Uterus (tissue), 4 donors: Measurements from ENCODE around the gene RALGPS1. TPM values are rescaled to one million over a fixed set of nuclear protein-coding genes. Genes with fewer than 3 reads are reported as not detected.

Experiments used
- DNase-seq, 2 donors: peaks; one replicate each; pipeline ENCODE4 v3.0.0-alpha.2; 2019 to 2020
- H3K27ac ChIP-seq, 2 donors: fragments of 200-600 bp; sonication (generic); 1 replicate in 1 of 2; 2 replicates in 1 of 2; pipeline ENCODE4 v1.5.1; 2016 to 2018
- H3K27me3 ChIP-seq, 2 donors: fragments of 200-600 bp; sonication (generic); one replicate each; pipeline ENCODE4 v1.5.1; 2018 to 2019; ENCODE audit warnings: control low read depth in 1 of 2
- H3K36me3 ChIP-seq, 2 donors: fragments of 200-600 bp; sonication (generic); one replicate each; pipeline ENCODE4 v1.5.1; 2019; ENCODE audit warnings: control low read depth in 1 of 2
- H3K4me1 ChIP-seq, 2 donors: fragments of 200-600 bp; sonication (generic); one replicate each; pipeline ENCODE4 v1.5.1; 2018 to 2019; ENCODE audit warnings: control low read depth in 1 of 2
- H3K4me3 ChIP-seq, 2 donors: fragments of 200-600 bp; sonication (generic); 1 replicate in 1 of 2; 2 replicates in 1 of 2; pipeline ENCODE4 v1.5.1; 2018 to 2019; ENCODE audit warnings: mild to moderate bottlenecking in 1 of 2
- H3K9me3 ChIP-seq, 2 donors: fragments of 200-600 bp; sonication (generic); one replicate each; pipeline ENCODE4 v1.5.1; 2019; ENCODE audit warnings: control low read depth in 1 of 2
- POLR2A ChIP-seq, 2 donors: fragments of 450-650 bp; IDR thresholded peaks; one replicate each; pipeline ENCODE4 v1.6.1; 2016; ENCODE audit warnings: antibody characterized with exemption in 2 of 2, mild to moderate bottlenecking in 1 of 2, moderate library complexity in 1 of 2
- intact Hi-C: fragments of 100-400 bp; cut with DNase I; formaldehyde crosslinking; loops from one replicate; pipeline ENCODE4 v1.15.1; 2023; ENCODE audit warnings: low total_unique reads
- total RNA-seq, 4 donors: library from RNA; depleted of rRNA in 3 of 4; stranded (reverse); fragments of >200 nt in 3 of 4; gene quantifications; one replicate each; pipeline versions ENCODE4 v1.1.0 to v1.2.4, GENCODE V29; 2014 to 2023
- TF ChIP-seq, protein P1 (sequence below), 4 experiments: fragments of 200-600 bp in 2 of 4; fragments of 450-650 bp in 2 of 4; sonication (generic) in 2 of 4; IDR thresholded peaks; one replicate each; pipeline ENCODE4 v1.5.1; 2016 to 2019; ENCODE audit warnings: antibody characterized with exemption in 4 of 4, mild to moderate bottlenecking in 2 of 4, moderate library complexity in 1 of 4
- donor health status: DM: yes; HTN: yes; CAD: no.

The RALGPS1 gene
- total RNA-seq, 4 donors from 2014 or later, result 8.5 to 16.7 (median 14.5) TPM

DNA sequence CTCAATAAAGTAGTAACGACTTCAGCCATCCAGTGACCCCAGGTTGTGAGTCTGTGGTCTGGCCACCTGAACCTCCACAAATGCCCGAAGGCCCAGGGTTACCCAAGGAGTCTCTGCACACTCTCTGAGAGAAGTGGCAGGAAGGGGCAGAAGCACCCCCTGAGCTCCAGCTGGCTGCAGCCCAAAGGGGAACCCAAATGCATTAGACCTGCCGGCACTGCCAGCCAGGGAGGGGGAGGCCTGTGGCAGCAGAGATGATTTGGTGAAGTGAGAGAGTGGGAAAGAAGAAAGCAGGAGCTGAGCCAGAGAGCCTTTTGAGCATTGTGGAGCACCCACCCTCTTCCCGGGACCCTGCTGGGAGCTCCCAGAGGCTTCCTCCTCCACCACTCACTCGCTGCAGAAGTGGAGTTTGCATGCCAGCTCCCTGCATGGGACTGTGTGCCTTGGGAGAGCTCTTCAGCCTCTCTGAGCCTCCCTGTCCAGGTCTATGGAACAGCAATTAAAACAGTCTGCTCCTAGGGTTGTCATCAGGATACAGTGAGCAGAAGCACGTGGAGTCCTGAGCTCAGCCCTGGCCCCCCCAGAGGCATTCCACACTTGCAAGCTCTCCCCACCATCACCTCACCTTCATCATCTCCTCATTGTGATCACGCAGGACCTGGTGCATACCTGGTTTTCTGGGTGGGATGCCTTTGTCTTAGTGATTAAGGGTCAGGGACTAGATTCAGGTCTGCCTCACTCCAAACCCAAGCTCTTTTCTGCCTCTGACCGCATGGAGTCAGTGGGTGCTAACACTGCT is 221.7 kb downstream of the RALGPS1 start:
- H3K36me3 ChIP-seq, result no peaks in the 10 kb centered on the region
- no peak overlapping the region for H3K4me3 ChIP-seq
- intact Hi-C loops, result no loop called here
- TF ChIP-seq, protein P1, sequence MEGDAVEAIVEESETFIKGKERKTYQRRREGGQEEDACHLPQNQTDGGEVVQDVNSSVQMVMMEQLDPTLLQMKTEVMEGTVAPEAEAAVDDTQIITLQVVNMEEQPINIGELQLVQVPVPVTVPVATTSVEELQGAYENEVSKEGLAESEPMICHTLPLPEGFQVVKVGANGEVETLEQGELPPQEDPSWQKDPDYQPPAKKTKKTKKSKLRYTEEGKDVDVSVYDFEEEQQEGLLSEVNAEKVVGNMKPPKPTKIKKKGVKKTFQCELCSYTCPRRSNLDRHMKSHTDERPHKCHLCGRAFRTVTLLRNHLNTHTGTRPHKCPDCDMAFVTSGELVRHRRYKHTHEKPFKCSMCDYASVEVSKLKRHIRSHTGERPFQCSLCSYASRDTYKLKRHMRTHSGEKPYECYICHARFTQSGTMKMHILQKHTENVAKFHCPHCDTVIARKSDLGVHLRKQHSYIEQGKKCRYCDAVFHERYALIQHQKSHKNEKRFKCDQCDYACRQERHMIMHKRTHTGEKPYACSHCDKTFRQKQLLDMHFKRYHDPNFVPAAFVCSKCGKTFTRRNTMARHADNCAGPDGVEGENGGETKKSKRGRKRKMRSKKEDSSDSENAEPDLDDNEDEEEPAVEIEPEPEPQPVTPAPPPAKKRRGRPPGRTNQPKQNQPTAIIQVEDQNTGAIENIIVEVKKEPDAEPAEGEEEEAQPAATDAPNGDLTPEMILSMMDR (IDR thresholded peaks at IDR 0.05), result no peak
- TF ChIP-seq POLR2A (IDR thresholded peaks at IDR 0.05), result no peak
- peaks cover 7 to 22% of the 10 kb centered on the region in 2 donors for H3K4me1 ChIP-seq
- peak in 1 of 2 donors; percentile 23 for DNase-seq
- no peaks in the 10 kb centered on the region for H3K9me3 ChIP-seq
- peak overlapping the region in 1 of 2 donors; percentile 10 for H3K27ac ChIP-seq
- H3K27me3 ChIP-seq, result no peaks in the 10 kb centered on the region

DNA sequence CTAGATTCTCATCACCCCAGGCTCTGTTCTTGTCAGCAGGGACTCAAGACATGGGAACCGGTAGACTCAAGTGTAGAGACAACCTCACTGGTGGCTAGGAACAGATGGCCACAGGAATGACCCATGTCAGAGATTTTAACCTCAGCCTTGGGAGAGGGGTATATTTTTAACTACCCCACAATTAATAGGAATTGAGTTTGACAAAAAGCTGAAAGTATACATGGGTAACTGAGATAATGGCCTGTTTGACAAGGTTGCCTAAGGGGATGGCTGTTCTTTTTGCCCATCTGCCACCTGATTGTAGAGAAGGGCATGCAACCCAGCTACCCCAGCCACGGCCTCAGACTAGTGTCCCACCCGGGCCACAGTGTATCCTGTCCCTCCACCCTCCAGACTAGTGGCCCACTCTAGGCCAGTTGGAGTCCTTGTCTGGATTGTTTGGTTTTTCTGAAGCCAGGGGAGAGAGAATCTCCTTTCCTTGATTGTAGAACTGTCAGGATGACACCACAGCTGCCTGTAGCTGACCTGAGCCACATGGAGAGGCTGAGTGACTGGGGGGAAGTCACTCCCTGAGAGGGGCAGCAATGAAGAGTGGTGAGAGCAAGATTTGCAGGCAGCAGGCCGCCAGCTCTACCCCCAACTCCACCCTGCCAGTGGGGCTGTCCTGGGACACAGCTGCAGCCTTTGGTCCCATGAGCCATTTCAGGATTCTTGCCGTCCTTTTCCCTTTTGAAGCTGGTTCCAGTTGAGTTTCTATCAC is 222.5 kb downstream of the RALGPS1 start:
- Histone ChIP-seq H3K27ac (no peak overlapping the region), H3K4me1 (peaks cover 7 to 22% of the 10 kb centered on the region in 2 donors), H3K4me3 (no peak overlapping the region), H3K27me3 (no peaks in the 10 kb centered on the region), H3K36me3 (no peaks in the 10 kb centered on the region), H3K9me3 (no peaks in the 10 kb centered on the region)
- TF ChIP-seq, protein P1 (IDR thresholded peaks at IDR 0.05), result no peak
- no peak for TF ChIP-seq POLR2A (IDR thresholded peaks at IDR 0.05)
- intact Hi-C loops, result no loop called here
- peak in 1 of 2 donors; percentile 6 for DNase-seq

DNA sequence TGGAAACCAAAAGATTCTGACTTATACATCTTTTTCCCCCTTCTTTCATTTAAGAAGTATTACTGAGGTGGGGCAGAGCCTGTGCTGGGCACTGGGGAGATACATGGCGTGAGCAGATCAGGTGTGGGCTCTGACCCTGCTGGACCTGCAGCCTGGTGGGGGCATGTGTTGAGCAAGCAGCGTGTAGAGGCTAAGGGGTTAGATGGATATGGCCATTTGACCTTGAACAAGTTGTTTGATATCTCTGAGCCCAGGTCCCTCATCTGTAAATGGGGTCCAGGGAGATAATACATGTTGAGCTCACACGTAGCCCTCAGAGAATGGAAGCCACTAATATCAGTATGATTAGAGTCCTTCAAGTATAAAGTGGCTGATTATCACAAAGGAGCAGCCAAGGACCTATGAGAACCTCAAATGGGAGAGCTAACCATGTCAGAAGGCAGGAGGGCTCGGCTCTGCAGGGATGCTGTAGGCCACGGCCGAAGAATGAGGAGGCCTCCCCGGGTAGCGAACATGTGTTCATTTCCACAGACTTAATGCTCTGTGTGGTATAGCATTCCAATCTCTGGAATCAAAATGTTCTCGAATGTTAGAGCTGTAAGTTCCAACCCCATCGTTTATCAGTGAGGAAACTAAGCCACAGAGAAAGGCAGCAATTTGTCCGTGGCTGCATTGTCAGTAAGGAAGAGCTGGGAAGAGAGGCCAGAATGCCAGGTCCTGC is 223.2 kb downstream of the RALGPS1 start:
- TF ChIP-seq POLR2A (IDR thresholded peaks at IDR 0.05), result no peak
- TF ChIP-seq, protein P1 (IDR thresholded peaks at IDR 0.05), result no peak
- Histone ChIP-seq H3K9me3 (no peaks in the 10 kb centered on the region), H3K27ac (no peak overlapping the region), H3K4me3 (no peak overlapping the region), H3K4me1 (peaks cover 7 to 21% of the 10 kb centered on the region in 2 donors), H3K36me3 (no peaks in the 10 kb centered on the region), H3K27me3 (no peaks in the 10 kb centered on the region)
- intact Hi-C loops, result no loop called here
- DNase-seq, result peak in 1 of 2 donors; percentile 8

DNA sequence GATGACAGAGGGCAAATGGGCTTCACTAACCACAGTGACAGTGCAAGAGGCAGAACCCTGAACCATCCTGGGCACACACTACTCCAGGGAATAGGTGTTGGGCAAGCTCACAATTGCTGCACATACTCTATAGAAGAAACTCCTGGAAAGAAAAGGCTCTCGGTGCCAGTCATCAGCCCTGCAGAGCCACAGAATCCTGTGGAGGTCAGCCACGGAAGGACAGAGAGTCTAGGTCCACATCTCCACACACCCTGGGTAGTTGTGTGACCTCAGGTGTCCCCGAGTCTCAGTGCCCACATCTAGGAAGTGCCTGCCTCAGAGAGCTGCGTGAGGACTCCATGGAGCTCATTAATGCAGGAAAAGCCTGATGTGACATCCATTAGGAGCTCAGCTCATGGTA is 223.9 kb downstream of the RALGPS1 start:
- H3K27ac ChIP-seq, result no peak overlapping the region
- TF ChIP-seq POLR2A (IDR thresholded peaks at IDR 0.05), result no peak
- TF ChIP-seq, protein P1 (IDR thresholded peaks at IDR 0.05), result no peak
- H3K4me1 ChIP-seq, result peaks cover 7 to 15% of the 10 kb centered on the region in 2 donors
- no peaks in the 10 kb centered on the region for H3K9me3 ChIP-seq
- no peaks in the 10 kb centered on the region for H3K27me3 ChIP-seq
- H3K4me3 ChIP-seq, result no peak overlapping the region
- intact Hi-C loops, result no loop called here
- DNase-seq, result peak in 1 of 2 donors; percentile 9
- H3K36me3 ChIP-seq, result no peaks in the 10 kb centered on the region
